ENCODE results near the gene DDN.
A peak's percentile ranks its signal among the peaks of the same experiment; 100 is the strongest.

The DDN gene

GRCh38 chr12:49019443-49020324 is 20.5 kb upstream of the DDN start:
- no peak overlapping the region for H3K27ac ChIP-seq (ENCODE audit: low read depth, low read length)
- peak; percentile 71 for DNase-seq
- no peak overlapping the region for H3K4me2 ChIP-seq (ENCODE audit: low read length)
- no peaks in the 10 kb centered on the region for H3K4me1 ChIP-seq (ENCODE audit: control insufficient read depth, low read depth, low read length)
- WGBS (ENCODE audit: extremely low coverage, insufficient coverage, low lambda C conversion rate): no CpG with 5 or more reads among the region's 10 CpGs
- no peak overlapping the region for H4K8ac ChIP-seq (ENCODE audit: low read depth, low read length)
- H3K9ac ChIP-seq (ENCODE audit: low read length): peak overlapping the region; percentile 28
- H3K36me3 ChIP-seq (ENCODE audit: control insufficient read depth, insufficient read depth, low read length): peaks cover 14% of the 10 kb centered on the region
- H4K5ac ChIP-seq (ENCODE audit: low read length): no peak overlapping the region
- no peak overlapping the region for H3K18ac ChIP-seq (ENCODE audit: low read length)
- H2BK120ac ChIP-seq (ENCODE audit: low read depth, low read length): no peak overlapping the region
- H3K4ac ChIP-seq (ENCODE audit: low read depth, low read length): peak overlapping the region; percentile 44
- H2BK5ac ChIP-seq (ENCODE audit: low read length): no peak overlapping the region
- no peak overlapping the region for H3K23ac ChIP-seq (ENCODE audit: low read length)
- no peak overlapping the region for H2AK5ac ChIP-seq (ENCODE audit: low read length)
- peak overlapping the region; percentile 73 for H3K56ac ChIP-seq (ENCODE audit: low read length)
- no peaks in the 10 kb centered on the region for H3K79me2 ChIP-seq (ENCODE audit: control insufficient read depth, insufficient read depth, low read length)
- no peaks in the 10 kb centered on the region for H3K79me1 ChIP-seq (ENCODE audit: low read length)
- no peaks in the 10 kb centered on the region for H3K27me3 ChIP-seq (ENCODE audit: insufficient read depth, low read length, poor library complexity)
- no peak overlapping the region for H2BK15ac ChIP-seq (replicated peaks; ENCODE audit: low read depth)
- no peak overlapping the region for H3K4me3 ChIP-seq (ENCODE audit: low read length)

GRCh38 chr12:49019120-49019430 is 19.9 kb upstream of the DDN start:
- Histone ChIP-seq H3K9ac (ENCODE audit: low read length) (peak overlapping the region; percentile 88), H4K8ac (ENCODE audit: low read depth, low read length) (no peak overlapping the region), H2BK15ac (replicated peaks; ENCODE audit: low read depth) (no peak overlapping the region), H3K79me1 (ENCODE audit: low read length) (no peaks in the 10 kb centered on the region), H3K4me2 (ENCODE audit: low read length) (peak overlapping the region; percentile 70), H2AK5ac (ENCODE audit: low read length) (no peak overlapping the region), H3K18ac (ENCODE audit: low read length) (no peak overlapping the region), H3K56ac (ENCODE audit: low read length) (peak overlapping the region; percentile 93), H3K27ac (ENCODE audit: low read depth, low read length) (peak overlapping the region; percentile 50), H3K36me3 (ENCODE audit: control insufficient read depth, insufficient read depth, low read length) (peaks cover 13% of the 10 kb centered on the region), H3K4me1 (ENCODE audit: control insufficient read depth, low read depth, low read length) (no peaks in the 10 kb centered on the region), H3K27me3 (ENCODE audit: insufficient read depth, low read length, poor library complexity) (no peaks in the 10 kb centered on the region), H3K4me3 (ENCODE audit: low read length) (peak overlapping the region; percentile 59), H3K23ac (ENCODE audit: low read length) (no peak overlapping the region), H2BK5ac (ENCODE audit: low read length) (peak overlapping the region; percentile 69), H3K4ac (ENCODE audit: low read depth, low read length) (no peak overlapping the region), H2BK120ac (ENCODE audit: low read depth, low read length) (no peak overlapping the region), H3K79me2 (ENCODE audit: control insufficient read depth, insufficient read depth, low read length) (no peaks in the 10 kb centered on the region), H4K5ac (ENCODE audit: low read length) (no peak overlapping the region)
- DNase-seq: peak; percentile 16
- no CpG with 5 or more reads among the region's 8 CpGs for WGBS (ENCODE audit: extremely low coverage, insufficient coverage, low lambda C conversion rate)

- Histone ChIP-seq H2AK5ac (ENCODE audit: low read length) (no peak within 1 kb of the TSS), H3K4me3 (ENCODE audit: low read length) (peak within 1 kb of the TSS; percentile 75), H3K4me2 (ENCODE audit: low read length) (peak within 1 kb of the TSS; percentile 70), H3K4ac (ENCODE audit: low read depth, low read length) (peak within 1 kb of the TSS; percentile 44), H2BK5ac (ENCODE audit: low read length) (peak within 1 kb of the TSS; percentile 69), H3K23ac (ENCODE audit: low read length) (peak within 1 kb of the TSS; percentile 84), H3K56ac (ENCODE audit: low read length) (peak within 1 kb of the TSS; percentile 97), H3K79me2 (ENCODE audit: control insufficient read depth, insufficient read depth, low read length) (no peaks in the 10 kb centered on the region), H4K8ac (ENCODE audit: low read depth, low read length) (no peak within 1 kb of the TSS), H2BK15ac (replicated peaks; ENCODE audit: low read depth) (no peak within 1 kb of the TSS), H3K9ac (ENCODE audit: low read length) (peak within 1 kb of the TSS; percentile 94), H2BK120ac (ENCODE audit: low read depth, low read length) (no peak within 1 kb of the TSS), H3K18ac (ENCODE audit: low read length) (peak within 1 kb of the TSS; percentile 22), H4K5ac (ENCODE audit: low read length) (no peak within 1 kb of the TSS), H3K36me3 (ENCODE audit: control insufficient read depth, insufficient read depth, low read length) (peaks cover 11% of the 10 kb centered on the region), H3K79me1 (ENCODE audit: low read length) (no peaks in the 10 kb centered on the region), H3K27me3 (ENCODE audit: insufficient read depth, low read length, poor library complexity) (no peaks in the 10 kb centered on the region), H3K4me1 (ENCODE audit: control insufficient read depth, low read depth, low read length) (no peaks in the 10 kb centered on the region), H3K27ac (ENCODE audit: low read depth, low read length) (peak within 1 kb of the TSS; percentile 72)
- peak; percentile 99 for DNase-seq
- no CpG with 5 or more reads among the region's 59 CpGs for WGBS (ENCODE audit: extremely low coverage, insufficient coverage, low lambda C conversion rate)
Observed at GRCh38 chr12:49018261-49019119, 19.3 kb upstream of the DDN start, which contains the start of gene PRKAG1. TSS of gene PRKAG1 (minus strand) at chr12:49018776. CDS start at chr12:49018740, 36 bp downstream.

- no peak overlapping the region for H2BK5ac ChIP-seq (ENCODE audit: low read length)
- DNase-seq: no peak
- H3K36me3 ChIP-seq (ENCODE audit: control insufficient read depth, insufficient read depth, low read length): peaks cover 9% of the 10 kb centered on the region
Observed at GRCh38 chr12:49017891-49018260, 18.7 kb upstream of the DDN start.

GRCh38 chr12:49015196-49015595 is 16.0 kb upstream of the DDN start:
- Histone ChIP-seq H3K56ac (ENCODE audit: low read length) (no peak overlapping the region), H4K8ac (ENCODE audit: low read depth, low read length) (no peak overlapping the region)
- DNase-seq: no peak

More at GRCh38 chr12:49017891-49018260, 18.7 kb upstream of the DDN start:
- Histone ChIP-seq H3K56ac (ENCODE audit: low read length) (peak overlapping the region; percentile 97), H2BK15ac (replicated peaks; ENCODE audit: low read depth) (no peak overlapping the region), H3K23ac (ENCODE audit: low read length) (no peak overlapping the region), H4K8ac (ENCODE audit: low read depth, low read length) (no peak overlapping the region), H3K4me2 (ENCODE audit: low read length) (peak overlapping the region; percentile 68), H3K79me1 (ENCODE audit: low read length) (no peaks in the 10 kb centered on the region), H3K18ac (ENCODE audit: low read length) (no peak overlapping the region), H3K4me3 (ENCODE audit: low read length) (peak overlapping the region; percentile 75), H3K4me1 (ENCODE audit: control insufficient read depth, low read depth, low read length) (no peaks in the 10 kb centered on the region), H2AK5ac (ENCODE audit: low read length) (no peak overlapping the region), H3K79me2 (ENCODE audit: control insufficient read depth, insufficient read depth, low read length) (no peaks in the 10 kb centered on the region), H3K9ac (ENCODE audit: low read length) (peak overlapping the region; percentile 94), H3K4ac (ENCODE audit: low read depth, low read length) (no peak overlapping the region), H4K5ac (ENCODE audit: low read length) (no peak overlapping the region), H2BK120ac (ENCODE audit: low read depth, low read length) (no peak overlapping the region), H3K27me3 (ENCODE audit: insufficient read depth, low read length, poor library complexity) (no peaks in the 10 kb centered on the region), H3K27ac (ENCODE audit: low read depth, low read length) (peak overlapping the region; percentile 72)
- no CpG with 5 or more reads among the region's 8 CpGs for WGBS (ENCODE audit: extremely low coverage, insufficient coverage, low lambda C conversion rate)

More at GRCh38 chr12:49015196-49015595, 16.0 kb upstream of the DDN start:
- WGBS (ENCODE audit: extremely low coverage, insufficient coverage, low lambda C conversion rate): no CpG with 5 or more reads among the region's 1 CpG
- Histone ChIP-seq H3K4me1 (ENCODE audit: control insufficient read depth, low read depth, low read length) (no peaks in the 10 kb centered on the region), H3K4ac (ENCODE audit: low read depth, low read length) (no peak overlapping the region), H3K27me3 (ENCODE audit: insufficient read depth, low read length, poor library complexity) (no peaks in the 10 kb centered on the region), H3K79me2 (ENCODE audit: control insufficient read depth, insufficient read depth, low read length) (no peaks in the 10 kb centered on the region), H3K4me2 (ENCODE audit: low read length) (no peak overlapping the region), H4K5ac (ENCODE audit: low read length) (no peak overlapping the region), H3K23ac (ENCODE audit: low read length) (no peak overlapping the region), H2AK5ac (ENCODE audit: low read length) (no peak overlapping the region), H3K18ac (ENCODE audit: low read length) (no peak overlapping the region), H3K36me3 (ENCODE audit: control insufficient read depth, insufficient read depth, low read length) (no peaks in the 10 kb centered on the region), H3K79me1 (ENCODE audit: low read length) (no peaks in the 10 kb centered on the region), H3K9ac (ENCODE audit: low read length) (no peak overlapping the region), H2BK5ac (ENCODE audit: low read length) (no peak overlapping the region), H3K4me3 (ENCODE audit: low read length) (no peak overlapping the region), H2BK120ac (ENCODE audit: low read depth, low read length) (no peak overlapping the region), H3K27ac (ENCODE audit: low read depth, low read length) (no peak overlapping the region), H2BK15ac (replicated peaks; ENCODE audit: low read depth) (no peak overlapping the region)
